H1 (cell line): ENCODE data around the gene MT1B. TPM values are rescaled to one million over a fixed set of nuclear protein-coding genes. Genes with fewer than 3 reads are reported as not detected.

ENCODE experiments used
- CTCF ChIA-PET: fragments of 300-600 bp; sonication (Branson Sonifier 250); formaldehyde crosslinking; loops from one replicate; lab custom pipeline; 2021; ENCODE audit not compliant: partially characterized antibody; lab: Charles Lee
- POLR2A ChIA-PET: fragments of 300-600 bp; sonication (Branson Sonifier 250); formaldehyde crosslinking; loops from one replicate; lab custom pipeline; 2021; ENCODE audit warnings: inconsistent platforms; ENCODE audit not compliant: partially characterized antibody; lab: Charles Lee
- DNase-seq, 2 experiments: peaks; one replicate each; pipeline versions ENCODE4 v3.0.0 to v3.0.0-alpha.2; 2010 to 2022; ENCODE audit warnings: low spot score in 2 of 2, low read depth in 1 of 2, mixed read lengths in 1 of 2
- FAIRE-seq: peaks from 2 replicates; lab custom pipeline; 2011; peaks lifted over from hg19 to GRCh38; lab: Jason Lieb, UNC
- H2AFZ ChIP-seq: 2 replicates; pipeline ENCODE4 v1.8.1; 2012; ENCODE audit warnings: low read length, inconsistent platforms
- H2AK5ac ChIP-seq: 2 replicates; pipeline ENCODE4 v1.6.1; 2013; ENCODE audit warnings: low read depth, low read length
- H2BK120ac ChIP-seq: replicated peaks from 2 replicates; pipeline ENCODE3; 2013; ENCODE audit warnings: low read depth, low read length, inconsistent platforms
- H2BK12ac ChIP-seq: 2 replicates; pipeline ENCODE4 v1.6.1; 2013; ENCODE audit warnings: low read depth, low read length
- H2BK15ac ChIP-seq: 2 replicates; pipeline ENCODE4 v1.6.1; 2013; ENCODE audit warnings: low read length
- H2BK20ac ChIP-seq: 2 replicates; pipeline ENCODE4 v1.6.1; 2013; ENCODE audit warnings: low read length
- H2BK5ac ChIP-seq: 2 replicates; pipeline ENCODE4 v1.6.1; 2013; ENCODE audit warnings: low read depth, low read length
- H3K14ac ChIP-seq: 2 replicates; pipeline ENCODE4 v1.6.1; 2013; ENCODE audit warnings: inconsistent platforms; ENCODE audit not compliant: insufficient read length
- H3K18ac ChIP-seq: 2 replicates; pipeline ENCODE4 v1.6.1; 2013; ENCODE audit warnings: low read length; ENCODE audit errors: extremely low read depth
- H3K23ac ChIP-seq: 2 replicates; pipeline ENCODE4 v1.6.1; 2013; ENCODE audit warnings: inconsistent platforms; ENCODE audit not compliant: insufficient read length
- H3K23me2 ChIP-seq: 2 replicates; pipeline ENCODE4 v1.6.1; 2013; ENCODE audit warnings: low read depth, low read length
- H3K27ac ChIP-seq: 2 replicates; pipeline ENCODE4 v1.6.1; 2011; ENCODE audit warnings: low read depth, low read length, inconsistent platforms
- H3K27me3 ChIP-seq, 4 experiments: replicated peaks in 1 of 4; 1 replicate in 1 of 4; 2 replicates in 3 of 4; pipeline versions ENCODE4 v1.6.1 to v1.8.1; 2011 to 2013; ENCODE audit warnings: low read length in 3 of 4, mild to moderate bottlenecking in 3 of 4, inconsistent platforms in 2 of 4, mixed read lengths in 2 of 4, moderate library complexity in 1 of 4; ENCODE audit not compliant: control insufficient read depth in 3 of 4, insufficient read depth in 3 of 4; ENCODE audit errors: extremely low read depth in 1 of 4
- H3K36me3 ChIP-seq, 4 experiments: 2 replicates each; pipeline versions ENCODE4 v1.6.1 to v1.8.1; 2011 to 2013; ENCODE audit warnings: mild to moderate bottlenecking in 4 of 4, low read length in 3 of 4, moderate library complexity in 2 of 4, control low read depth in 1 of 4, inconsistent platforms in 1 of 4; ENCODE audit not compliant: insufficient read depth in 4 of 4, control insufficient read depth in 2 of 4
- H3K4ac ChIP-seq: replicated peaks from 2 replicates; pipeline ENCODE3; 2013; ENCODE audit warnings: low read length, low read depth, mixed read lengths, inconsistent platforms; ENCODE audit not compliant: insufficient read length
- H3K4me1 ChIP-seq, 4 experiments: replicated peaks in 1 of 4; 1 replicate in 1 of 4; 2 replicates in 3 of 4; pipeline versions ENCODE4 v1.6.1 to v1.8.1; 2011 to 2013; ENCODE audit warnings: low read length in 3 of 4, inconsistent platforms in 2 of 4, mixed read lengths in 1 of 4; ENCODE audit not compliant: insufficient read depth in 4 of 4, control insufficient read depth in 3 of 4
- H3K4me2 ChIP-seq, 2 experiments: 2 replicates each; pipeline versions ENCODE4 v1.6.1 to v1.8.1; 2011 to 2013; ENCODE audit warnings: low read depth in 2 of 2, low read length in 2 of 2, control low read depth in 1 of 2, inconsistent platforms in 1 of 2, mild to moderate bottlenecking in 1 of 2; ENCODE audit not compliant: insufficient read depth in 1 of 2
- H3K4me3 ChIP-seq, 4 experiments: fragments of 200-600, 300-600 bp in 1 of 4; sonication (generic), shearing (Covaris generic), sonication (Bioruptor Twin) in 1 of 4; 2 replicates each; pipeline versions ENCODE4 v1.5.1 to v1.8.1; 2011 to 2016; ENCODE audit warnings: low read length in 4 of 4, low read depth in 3 of 4, control low read depth in 2 of 4, inconsistent platforms in 2 of 4, mild to moderate bottlenecking in 2 of 4, mixed read lengths in 1 of 4, moderate library complexity in 1 of 4; ENCODE audit not compliant: insufficient read depth in 2 of 4; ENCODE audit errors: extremely low read depth in 1 of 4
- H3K56ac ChIP-seq: replicated peaks from 2 replicates; pipeline ENCODE3; 2013; ENCODE audit warnings: low read depth, mild to moderate bottlenecking, mixed read lengths, low read length, inconsistent platforms; ENCODE audit not compliant: insufficient read length
- H3K79me1 ChIP-seq: 2 replicates; pipeline ENCODE4 v1.6.1; 2013; ENCODE audit warnings: low read depth, low read length, control low read depth
- H3K79me2 ChIP-seq, 2 experiments: 2 replicates each; pipeline versions ENCODE4 v1.6.1 to v1.8.1; 2012 to 2013; ENCODE audit warnings: low read length in 2 of 2, mild to moderate bottlenecking in 2 of 2, inconsistent platforms in 1 of 2; ENCODE audit not compliant: insufficient read depth in 2 of 2, control insufficient read depth in 1 of 2
- H3K9ac ChIP-seq, 4 experiments: replicated peaks in 1 of 4; 1 replicate in 1 of 4; 2 replicates in 3 of 4; pipeline versions ENCODE4 v1.6.1 to v1.8.1; 2011 to 2013; ENCODE audit warnings: low read depth in 3 of 4, low read length in 3 of 4, control low read depth in 2 of 4, mild to moderate bottlenecking in 2 of 4, moderate library complexity in 2 of 4, inconsistent platforms in 1 of 4; ENCODE audit errors: extremely low read depth in 1 of 4
- H3K9me3 ChIP-seq, 2 experiments: 2 replicates each; pipeline versions ENCODE4 v1.6.1 to v1.8.1; 2012 to 2013; ENCODE audit warnings: mild to moderate bottlenecking in 2 of 2, moderate library complexity in 2 of 2, control low read depth in 1 of 2, inconsistent platforms in 1 of 2, low read depth in 1 of 2, low read length in 1 of 2, mixed read lengths in 1 of 2; ENCODE audit not compliant: insufficient read depth in 2 of 2
- H4K20me1 ChIP-seq, 2 experiments: replicated peaks in 1 of 2; 2 replicates each; pipeline versions ENCODE3 to v1.8.1; 2011 to 2013; ENCODE audit warnings: inconsistent platforms in 2 of 2, low read length in 2 of 2, mild to moderate bottlenecking in 1 of 2; ENCODE audit not compliant: insufficient read depth in 2 of 2, control insufficient read depth in 1 of 2
- H4K5ac ChIP-seq: 2 replicates; pipeline ENCODE4 v1.6.1; 2013; ENCODE audit warnings: low read length, low read depth, mixed read lengths, inconsistent platforms; ENCODE audit not compliant: insufficient read length
- H4K8ac ChIP-seq: 2 replicates; pipeline ENCODE4 v1.8.0; 2013; ENCODE audit warnings: mild to moderate bottlenecking, moderate library complexity, low read length, inconsistent platforms; ENCODE audit not compliant: insufficient read depth; ENCODE audit errors: extremely low read depth
- H4K91ac ChIP-seq: replicated peaks from 2 replicates; pipeline ENCODE3; 2013; ENCODE audit warnings: low read length, mixed read lengths, inconsistent platforms; ENCODE audit not compliant: insufficient read length
- BCL11A ChIP-seq, 2 experiments: IDR thresholded peaks; one replicate each; pipeline ENCODE4 v1.6.1; 2011; ENCODE audit warnings: low read depth in 2 of 2, low read length in 2 of 2, mild to moderate bottlenecking in 2 of 2
- CHD1 ChIP-seq: IDR thresholded peaks from 2 replicates; pipeline ENCODE4 v1.6.1; 2012; ENCODE audit warnings: low read depth, low read length, improper control_type of control experiment
- CREB1 ChIP-seq: IDR thresholded peaks from 2 replicates; pipeline ENCODE4 v1.6.1; 2012; ENCODE audit warnings: inconsistent platforms
- MAX ChIP-seq: IDR thresholded peaks from 2 replicates; pipeline ENCODE4 v1.6.1; 2012; ENCODE audit warnings: inconsistent platforms
- RBBP5 ChIP-seq: IDR thresholded peaks from 2 replicates; pipeline ENCODE4 v1.7.1; 2012; ENCODE audit warnings: low read depth, mild to moderate bottlenecking, inconsistent platforms, low read length, moderate library complexity, borderline replicate concordance
- RFX5 ChIP-seq: IDR thresholded peaks from 2 replicates; pipeline ENCODE4 v1.6.1; 2011; ENCODE audit warnings: low read depth, low read length, improper control_type of control experiment, borderline replicate concordance
- RXRA ChIP-seq: IDR thresholded peaks from 2 replicates; pipeline ENCODE4 v1.6.1; 2011; ENCODE audit warnings: low read depth, mild to moderate bottlenecking, low read length, moderate library complexity; ENCODE audit not compliant: insufficient read depth
- ZNF274 ChIP-seq: IDR thresholded peaks from 2 replicates; pipeline ENCODE4 v1.7.0; 2012; ENCODE audit warnings: low read length, borderline replicate concordance; ENCODE audit errors: extremely low read depth
- WGBS, 2 experiments: shearing (Covaris generic) in 1 of 2; methylation state at CpG; one replicate each; pipeline versions ENCODE4 v1.1.6 to v1.1.7; 2013 to 2015; ENCODE audit warnings: low lambda C conversion rate in 2 of 2, mixed read lengths in 2 of 2, inconsistent platforms in 1 of 2, low coverage in 1 of 2, missing lambda C conversion rate in 1 of 2; ENCODE audit not compliant: insufficient replicate concordance in 2 of 2, insufficient coverage in 1 of 2, insufficient read length in 1 of 2; ENCODE audit errors: extremely low coverage in 1 of 2, missing lambda C conversion rate in 1 of 2; 5-methylcytosine and 5-hydroxymethylcytosine counted together
- polyA plus RNA-seq, 7 experiments: library from polyadenylated mRNA; depleted of rRNA in 3 of 7; stranded (reverse) in 5 of 7; unstranded in 2 of 7; fragments of >200 nt in 5 of 7; fragments of 200-250 nt in 2 of 7; gene quantifications; 1 replicate in 5 of 7; 2 replicates in 1 of 7; 4 replicates in 1 of 7; pipeline versions ENCODE4 v1.2.1 to v1.2.3, GENCODE V29; 2011 to 2013; ENCODE audit warnings: missing spikeins in 2 of 7, mixed read lengths in 2 of 7
- total RNA-seq: library from RNA; stranded (reverse); fragmentation: NEBNext Ultra II Directional; extraction: Animal tissue kit (Norgen Biotek cat#: 25700); gene quantifications from 2 replicates; pipeline ENCODE4 v1.2.1, GENCODE V29; 2021
- TF ChIP-seq, protein P1 (sequence below), 3 experiments: IDR thresholded peaks; 1 replicate in 2 of 3; 2 replicates in 1 of 3; pipeline versions ENCODE4 v1.5.1 to v1.6.1; 2011; ENCODE audit warnings: low read length in 3 of 3, mild to moderate bottlenecking in 3 of 3, inconsistent platforms in 2 of 3, low read depth in 1 of 3, moderate library complexity in 1 of 3; ENCODE audit not compliant: insufficient read depth in 1 of 3; ENCODE audit errors: control extremely low read depth in 1 of 3

MT1B gene
- total and polyA plus RNA-seq, 2 of the 8 experiments (the other 6 are each of a cell fraction or from before 2014, with no cell fraction given), result not detected

DNA sequence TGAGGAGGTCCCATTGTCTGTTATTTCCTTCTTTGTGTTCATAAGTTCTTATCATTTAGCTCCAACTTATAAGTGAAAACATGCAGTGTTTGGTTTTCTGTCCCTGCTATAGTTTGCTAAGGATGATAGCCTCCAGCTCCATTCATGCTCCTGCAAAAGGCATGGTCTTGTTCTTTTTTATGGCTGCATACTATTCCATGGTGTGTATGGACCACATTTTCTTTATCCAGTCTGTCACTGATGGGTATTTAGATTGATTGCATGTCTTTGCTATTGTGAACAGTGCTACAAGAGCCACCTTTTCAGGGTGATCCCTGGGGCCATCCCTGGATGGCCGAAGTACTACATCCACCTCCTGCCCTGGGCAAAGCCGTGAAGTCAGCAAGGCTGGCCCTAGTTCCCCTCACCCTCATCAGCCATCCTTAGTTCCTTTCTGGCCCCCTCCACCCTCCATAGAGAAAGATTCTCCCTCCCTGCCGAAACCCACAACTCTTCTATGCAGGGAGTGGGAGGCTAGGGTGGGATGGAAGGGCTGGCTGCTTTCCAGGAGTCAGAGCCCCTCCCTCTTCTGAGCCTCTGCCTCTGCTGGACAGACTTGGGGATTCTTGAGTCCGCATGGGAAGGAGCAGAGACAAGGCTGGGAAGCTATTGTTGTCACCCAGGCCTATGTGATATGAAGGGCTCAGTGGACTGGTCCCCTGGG is 38.9 kb downstream of the MT1B start:
- Histone ChIP-seq H3K4ac (no peak overlapping the region), H2AFZ (no peak overlapping the region), H3K27ac (no peak overlapping the region), H4K91ac (no peak overlapping the region), H3K4me3 (no peak overlapping the region), H3K27me3 (no peaks in the 10 kb centered on the region), H2BK5ac (no peak overlapping the region), H3K18ac (no peak overlapping the region), H2BK15ac (no peak overlapping the region), H4K8ac (no peak overlapping the region), H2BK12ac (no peak overlapping the region), H3K23me2 (no peaks in the 10 kb centered on the region), H3K79me1 (no peaks in the 10 kb centered on the region), H3K36me3 (no peaks in the 10 kb centered on the region), H3K9me3 (no peaks in the 10 kb centered on the region), H3K79me2 (no peaks in the 10 kb centered on the region), H3K14ac (no peak overlapping the region), H2AK5ac (no peak overlapping the region), H4K5ac (no peak overlapping the region), H3K4me2 (no peak overlapping the region), H2BK120ac (no peak overlapping the region), H3K23ac (no peak overlapping the region), H2BK20ac (no peak overlapping the region), H3K56ac (no peak overlapping the region), H3K9ac (no peak overlapping the region), H4K20me1 (no peaks in the 10 kb centered on the region), H3K4me1 (no peaks in the 10 kb centered on the region)
- no peak for DNase-seq
- ChIA-PET POLR2A (interaction anchor here (2.7 to 3.2 kb wide), 2 partner anchors 8 to 14 kb away, joined by 10 to 12 read pairs; partner anchors contain the start of gene MT1X), CTCF (interaction anchor here (0.6 to 3.8 kb wide), 8 partner anchors 11 to 706 kb away, joined by 3 to 24 read pairs (median 5); partner anchors contain the start of gene MT1E)
- 82% methylated on average over 4 of the region's 4 CpGs; no CpG with 5 or more reads in 1 of the 2 experiments for WGBS, 2 experiments
- FAIRE-seq, result no peak
- TF ChIP-seq CREB1 (no peak), RBBP5 (no peak), ZNF274 (no peak), RXRA (no peak), BCL11A (IDR thresholded peaks at IDR 0.05; ENCODE audit: low read depth in 2 of 2, low read length in 2 of 2) (no peak), RFX5 (no peak), MAX (no peak), CHD1 (no peak)
- TF ChIP-seq, protein P1, sequence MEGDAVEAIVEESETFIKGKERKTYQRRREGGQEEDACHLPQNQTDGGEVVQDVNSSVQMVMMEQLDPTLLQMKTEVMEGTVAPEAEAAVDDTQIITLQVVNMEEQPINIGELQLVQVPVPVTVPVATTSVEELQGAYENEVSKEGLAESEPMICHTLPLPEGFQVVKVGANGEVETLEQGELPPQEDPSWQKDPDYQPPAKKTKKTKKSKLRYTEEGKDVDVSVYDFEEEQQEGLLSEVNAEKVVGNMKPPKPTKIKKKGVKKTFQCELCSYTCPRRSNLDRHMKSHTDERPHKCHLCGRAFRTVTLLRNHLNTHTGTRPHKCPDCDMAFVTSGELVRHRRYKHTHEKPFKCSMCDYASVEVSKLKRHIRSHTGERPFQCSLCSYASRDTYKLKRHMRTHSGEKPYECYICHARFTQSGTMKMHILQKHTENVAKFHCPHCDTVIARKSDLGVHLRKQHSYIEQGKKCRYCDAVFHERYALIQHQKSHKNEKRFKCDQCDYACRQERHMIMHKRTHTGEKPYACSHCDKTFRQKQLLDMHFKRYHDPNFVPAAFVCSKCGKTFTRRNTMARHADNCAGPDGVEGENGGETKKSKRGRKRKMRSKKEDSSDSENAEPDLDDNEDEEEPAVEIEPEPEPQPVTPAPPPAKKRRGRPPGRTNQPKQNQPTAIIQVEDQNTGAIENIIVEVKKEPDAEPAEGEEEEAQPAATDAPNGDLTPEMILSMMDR (IDR thresholded peaks at IDR 0.05; ENCODE audit: control extremely low read depth in 1 of 3, insufficient read depth in 1 of 3, low read depth in 1 of 3, low read length in 3 of 3), result no peak
